T-helper 1 cell (primary cell): ENCODE measurements around the gene VPS37C.
A peak's percentile ranks its signal among the peaks of the same experiment; 100 is the strongest.
"Not testable (repeated sequence)": the region's sequence is repeated elsewhere in the genome, so short reads cannot be mapped to it uniquely, and the experiment has no call there.

Experiments used
- DNase-seq, 5 donors: peaks; one replicate each; pipeline ENCODE4 v3.0.0-alpha.2; 2012 to 2020

The VPS37C gene

GRCh38 chr11:61174273-61174672 is 13.0 kb upstream of the VPS37C start:
- DNase-seq = no peak

DNA sequence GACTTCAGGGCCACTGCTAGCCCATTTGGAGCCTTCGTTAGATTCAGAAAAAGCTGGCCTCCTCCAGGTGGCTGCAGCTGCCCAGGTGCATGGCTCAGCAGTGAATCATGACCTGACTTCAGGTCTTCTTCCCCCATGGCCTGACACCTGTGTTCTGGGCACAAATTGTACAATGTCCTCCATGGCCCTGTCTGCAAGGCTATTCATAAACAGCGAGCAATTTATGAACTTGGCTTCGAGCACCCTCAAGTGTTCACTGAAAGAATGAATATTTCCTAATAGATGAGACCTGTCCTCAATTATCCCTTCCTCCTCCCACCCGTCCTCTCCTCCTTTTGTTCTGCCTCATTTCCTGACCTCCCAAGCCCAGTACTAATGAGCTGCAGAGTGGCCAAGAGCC is 12.2 kb upstream of the VPS37C start:
- no peak for DNase-seq

DNA sequence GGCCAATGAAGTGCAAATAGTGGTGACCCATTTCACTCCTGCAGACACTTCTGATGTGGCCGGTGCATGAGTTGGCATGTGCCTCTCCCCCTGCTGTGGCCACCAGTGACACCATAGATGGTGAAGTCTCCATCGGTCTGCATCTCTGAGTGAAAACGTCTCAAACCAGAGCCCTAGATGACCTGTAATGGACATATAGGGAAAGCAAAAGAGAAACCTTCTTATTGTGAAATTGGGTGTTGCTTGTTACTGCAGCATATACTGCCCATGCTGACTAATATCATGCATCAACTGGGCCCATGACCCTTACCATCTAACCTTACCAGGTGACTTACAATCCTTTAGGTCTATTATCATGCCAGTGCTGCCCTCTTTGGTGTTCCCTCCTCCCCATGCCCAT is 11.7 kb upstream of the VPS37C start:
- DNase-seq = no peak

DNA sequence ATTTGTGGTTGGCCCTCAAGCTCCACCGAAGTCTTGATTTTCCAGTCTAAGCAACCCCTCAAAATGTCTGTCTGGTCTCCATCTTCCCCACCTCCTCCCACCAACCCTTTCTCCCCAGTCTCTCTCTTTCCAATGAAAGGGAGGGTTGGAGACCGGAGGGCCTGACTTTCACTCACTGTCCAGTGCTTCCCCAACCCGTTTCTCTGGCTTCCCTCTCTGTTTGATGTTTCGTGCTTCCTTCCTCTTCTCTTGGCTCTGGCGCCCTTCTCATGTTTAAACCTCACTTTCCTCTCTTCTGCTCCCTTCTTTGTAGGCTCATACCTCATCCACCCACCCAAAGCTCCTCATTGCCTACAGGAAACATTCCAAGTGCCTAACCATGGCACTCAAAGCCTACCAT is 11.1 kb upstream of the VPS37C start:
- DNase-seq = no peak

- DNase-seq = no peak
Observed at GRCh38 chr11:61171907-61172306, 10.7 kb upstream of the VPS37C start.

GRCh38 chr11:61170566-61170965 is 9.3 kb upstream of the VPS37C start:
- no peak for DNase-seq

- DNase-seq = no peak
Observed at GRCh38 chr11:61168800-61169199, 7.6 kb upstream of the VPS37C start.

- no peak for DNase-seq
Observed at GRCh38 chr11:61168042-61168688, 6.9 kb upstream of the VPS37C start.

- not testable (repeated sequence) for DNase-seq
Observed at GRCh38 chr11:61166331-61166730, 5.1 kb upstream of the VPS37C start.

DNA sequence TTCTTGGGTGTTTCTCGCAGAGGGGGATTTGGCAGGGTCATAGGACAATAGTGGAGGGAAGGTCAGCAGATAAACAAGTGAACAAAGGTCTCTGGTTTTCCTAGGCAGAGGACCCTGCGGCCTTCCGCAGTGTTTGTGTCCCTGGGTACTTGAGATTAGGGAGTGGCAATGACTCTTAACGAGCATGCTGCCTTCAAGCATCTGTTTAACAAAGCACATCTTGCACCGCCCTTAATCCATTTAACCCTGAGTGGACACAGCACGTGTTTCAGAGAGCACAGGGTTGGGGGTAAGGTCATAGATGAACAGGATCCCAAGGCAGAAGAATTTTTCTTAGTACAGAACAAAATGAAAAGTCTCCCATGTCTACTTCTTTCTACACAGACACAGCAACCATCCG is 4.6 kb upstream of the VPS37C start:
- not testable (repeated sequence) for DNase-seq

DNA sequence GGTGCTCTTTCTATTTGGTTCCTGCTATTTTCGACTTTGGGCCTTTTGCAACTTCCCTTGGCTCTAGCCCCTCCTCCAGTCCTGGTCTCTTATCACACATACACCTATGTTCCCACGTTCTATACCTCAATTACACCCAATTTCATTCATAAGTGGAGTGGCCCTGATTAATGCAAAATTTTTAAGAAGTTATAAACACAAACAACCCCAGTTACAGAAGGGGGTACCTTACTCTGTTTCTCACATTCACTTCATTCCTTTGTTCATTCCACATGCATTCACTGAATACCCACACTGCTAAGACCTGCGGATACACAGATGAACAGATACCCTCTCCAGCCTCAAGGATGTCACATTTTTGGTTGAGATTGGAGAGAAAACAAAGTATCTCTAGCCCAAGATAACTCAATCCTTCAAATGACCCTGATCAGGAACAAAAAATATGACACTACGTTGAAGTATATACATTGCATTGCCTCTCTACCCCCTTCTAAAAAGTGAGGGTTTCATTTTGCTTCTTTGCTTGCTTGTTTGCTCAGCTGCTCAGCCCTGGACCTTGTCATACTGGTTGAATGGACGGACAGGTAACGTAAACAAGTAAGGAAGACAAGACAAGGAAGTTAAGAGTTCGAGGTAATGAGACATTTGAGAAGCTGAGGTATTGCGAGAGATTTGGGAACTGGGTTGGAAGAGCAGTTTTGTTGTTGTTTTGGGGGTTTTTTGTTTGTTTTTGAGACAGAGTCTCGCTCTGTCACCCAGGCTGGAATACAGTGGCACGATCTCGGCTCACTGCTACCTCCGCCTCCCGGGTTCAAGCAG is 3.6 kb upstream of the VPS37C start:
- DNase-seq = no peak

- DNase-seq = no peak
Observed at GRCh38 chr11:61163714-61164605, 2.7 kb upstream of the VPS37C start.

- DNase-seq = no peak
Observed at GRCh38 chr11:61163021-61163420, 1.8 kb upstream of the VPS37C start.

DNA sequence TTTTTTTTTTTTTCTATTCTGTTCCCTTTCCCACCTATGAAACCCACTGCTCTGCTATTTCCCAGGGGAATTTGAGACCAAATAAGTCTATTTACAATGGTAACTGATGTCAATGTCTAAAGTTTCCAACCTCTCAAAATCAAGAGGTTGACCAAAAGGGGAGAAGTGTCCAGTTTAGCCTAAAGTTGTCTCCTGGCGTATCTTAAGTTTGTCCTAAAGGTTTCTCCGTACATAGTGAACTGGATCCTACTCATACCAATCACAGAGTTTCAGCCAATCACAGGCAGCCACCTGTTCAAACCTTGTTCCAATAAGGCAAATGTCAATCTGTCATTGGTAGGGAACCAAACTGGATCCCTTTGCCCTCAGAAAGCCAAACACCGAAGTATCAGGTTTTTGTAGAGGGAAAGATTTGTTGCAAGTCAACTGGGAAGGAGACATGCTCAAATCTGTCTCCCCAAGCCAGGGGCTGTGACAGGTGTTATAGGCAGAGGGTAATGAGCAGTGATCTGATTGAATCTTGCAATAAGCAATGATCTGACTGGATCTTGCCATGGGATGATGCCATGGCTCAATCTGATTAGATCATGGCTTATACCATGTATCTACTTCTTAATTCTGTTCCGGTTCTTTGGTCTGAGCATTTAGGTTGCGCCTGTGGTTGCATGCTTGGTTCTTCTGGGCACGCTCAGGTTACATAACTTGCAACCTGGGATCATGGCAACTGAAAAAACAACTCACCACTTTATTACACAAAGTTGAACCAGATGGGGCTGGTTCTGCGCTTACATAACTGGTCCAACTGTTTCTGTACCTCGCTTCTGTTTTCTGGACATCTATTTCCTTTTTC is 1.1 kb upstream of the VPS37C start:
- DNase-seq = peak in 1 of 5 donors; percentile 19

DNA sequence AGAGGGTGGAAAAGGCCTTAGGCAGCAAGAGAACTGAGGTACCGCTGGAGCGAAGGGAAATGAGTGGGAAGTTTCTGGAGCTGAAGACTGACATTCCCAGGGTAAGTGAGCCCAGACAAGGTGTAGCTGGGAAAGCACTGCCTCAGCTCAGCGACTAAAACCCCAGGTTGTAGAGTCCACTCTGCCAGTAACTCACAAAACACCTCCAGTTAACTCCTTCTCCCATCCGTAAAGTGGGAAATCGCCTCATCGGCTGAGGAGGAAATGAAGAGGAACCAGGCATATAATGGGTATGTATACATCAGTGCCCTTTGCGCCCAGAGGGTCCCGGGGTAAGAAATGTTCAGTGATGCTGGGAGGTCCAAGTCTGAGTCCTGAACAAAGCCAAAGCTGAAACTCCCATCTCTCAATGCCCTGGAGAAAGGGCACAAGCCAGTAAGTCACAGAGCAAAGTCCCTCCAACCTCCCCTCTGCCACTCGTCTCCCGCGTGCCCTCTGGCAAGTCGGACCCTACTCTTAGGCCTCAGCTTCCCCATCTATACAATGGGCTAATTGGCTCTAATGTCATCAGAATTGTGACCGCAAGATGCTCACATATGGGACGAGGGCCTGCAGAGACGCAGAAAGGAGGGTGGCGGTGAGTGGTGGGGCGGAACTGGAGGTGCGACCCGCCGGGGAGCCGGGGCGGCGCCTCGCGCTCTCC is 588 bp downstream of the VPS37C start:
- DNase-seq = no peak

GRCh38 chr11:61158691-61159381 is 2.4 kb downstream of the VPS37C start:
- no peak for DNase-seq

GRCh38 chr11:61157743-61158142 is 3.5 kb downstream of the VPS37C start:
- DNase-seq = no peak

- DNase-seq = no peak
Observed at GRCh38 chr11:61155741-61156140, 5.5 kb downstream of the VPS37C start.

DNA sequence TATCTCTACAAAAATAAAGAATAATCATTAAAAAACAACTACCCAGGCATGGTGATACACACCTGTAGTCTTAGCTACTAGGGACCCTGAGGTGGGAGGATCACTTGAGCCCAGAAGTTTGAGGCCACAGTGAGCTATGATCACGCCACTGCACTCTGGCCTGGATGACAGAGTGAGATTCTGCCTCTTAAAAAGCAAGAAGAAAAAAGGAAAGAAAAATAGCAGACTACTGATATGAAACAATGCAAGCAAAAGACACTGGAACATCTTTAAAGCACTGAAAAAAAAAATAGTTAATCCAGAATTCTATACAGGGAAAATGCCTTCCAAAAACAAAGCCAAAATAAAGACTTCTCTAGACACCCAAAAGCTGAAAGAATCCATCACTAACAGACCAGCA is 5.9 kb downstream of the VPS37C start:
- no peak for DNase-seq

- DNase-seq = no peak
Observed at GRCh38 chr11:61154528-61154927, 6.7 kb downstream of the VPS37C start.

- DNase-seq = no peak
Observed at GRCh38 chr11:61153593-61154095, 7.6 kb downstream of the VPS37C start.
